NB4 (cell line): ENCODE measurements around the gene AGBL1.

Experiments
- CTCF ChIP-seq: IDR thresholded peaks from one replicate; pipeline ENCODE4 v1.5.1; 2012; ENCODE audit warnings: low read depth, low read length
- MAX ChIP-seq: IDR thresholded peaks from 2 replicates; pipeline ENCODE4 v1.6.1; 2011; ENCODE audit warnings: low read depth, low read length
- MYC ChIP-seq: IDR thresholded peaks from 2 replicates; pipeline ENCODE4 v1.6.1; 2011; ENCODE audit warnings: low read depth, low read length
- POLR2A ChIP-seq: IDR thresholded peaks from 2 replicates; pipeline ENCODE4 v1.6.1; 2011; ENCODE audit warnings: mild to moderate bottlenecking; ENCODE audit not compliant: insufficient read length; ENCODE audit errors: extremely low read depth

GRCh38 chr15:86610038-86610437 is 530.4 kb downstream of the AGBL1 start:
- TF ChIP-seq CTCF (no peak), MAX (no peak), POLR2A (no peak), MYC (no peak)
